GM12878 (cell line): ENCODE data around the gene AIF1. TPM values are rescaled to one million over a fixed set of nuclear protein-coding genes. Genes with fewer than 3 reads are reported as not detected.

Experiments
- ATF3 ChIP-seq: IDR thresholded peaks from 2 replicates; pipeline ENCODE4 v1.6.1; 2011; ENCODE audit warnings: low read depth, mild to moderate bottlenecking, low read length, moderate library complexity, borderline replicate concordance; ENCODE audit errors: extremely low read depth
- BCL3 ChIP-seq: IDR thresholded peaks from 2 replicates; pipeline ENCODE4 v1.6.1; 2011; ENCODE audit warnings: borderline replicate concordance, low read depth, mild to moderate bottlenecking, moderate library complexity, low read length; ENCODE audit not compliant: insufficient read depth, poor library complexity, severe bottlenecking
- CHD2 ChIP-seq: IDR thresholded peaks from 2 replicates; pipeline ENCODE4 v1.6.1; 2011; ENCODE audit warnings: low read depth, low read length, improper control_type of control experiment, borderline replicate concordance
- CREB1 ChIP-seq: IDR thresholded peaks from 2 replicates; pipeline ENCODE4 v1.6.1; 2012; ENCODE audit warnings: low read depth, mild to moderate bottlenecking, inconsistent platforms
- E2F8 ChIP-seq: fragments of 450-650 bp; IDR thresholded peaks from 2 replicates; pipeline ENCODE4 v1.6.1; 2018; ENCODE audit warnings: mild to moderate bottlenecking, low read depth, moderate library complexity; ENCODE audit not compliant: partially characterized antibody
- HDAC6 ChIP-seq: fragments of 200-600 bp; sonication (generic); IDR thresholded peaks from one replicate; pipeline ENCODE4 v1.8.0; 2017; ENCODE audit warnings: antibody characterized with exemption; ENCODE audit not compliant: unreplicated experiment
- IRF5 ChIP-seq: fragments of 450-650 bp; IDR thresholded peaks from 2 replicates; pipeline ENCODE4 v1.6.1; 2017; ENCODE audit warnings: borderline replicate concordance
- JUND ChIP-seq: IDR thresholded peaks from 2 replicates; pipeline ENCODE4 v1.6.1; 2012; ENCODE audit warnings: low read depth, mild to moderate bottlenecking, low read length, improper control_type of control experiment, moderate library complexity
- LARP7 ChIP-seq: fragments of 450-650 bp; IDR thresholded peaks from 2 replicates; pipeline ENCODE4 v1.6.1; 2017; ENCODE audit warnings: mild to moderate bottlenecking
- MTA2 ChIP-seq: fragments of 450-650 bp; IDR thresholded peaks from 2 replicates; pipeline ENCODE4 v1.6.1; 2016; ENCODE audit warnings: low read depth, mild to moderate bottlenecking, moderate library complexity
- MXI1 ChIP-seq: fragments of 150-350 bp; IDR thresholded peaks from 2 replicates; pipeline ENCODE4 v1.6.1; 2011; ENCODE audit warnings: low read depth, mild to moderate bottlenecking, inconsistent platforms, low read length, improper control_type of control experiment
- PAX8 ChIP-seq: fragments of 450-650 bp; IDR thresholded peaks from 2 replicates; pipeline ENCODE4 v1.6.1; 2017; ENCODE audit warnings: mild to moderate bottlenecking, moderate library complexity
- PML ChIP-seq: IDR thresholded peaks from 2 replicates; pipeline ENCODE4 v1.6.1; 2012; ENCODE audit warnings: low read length, inconsistent platforms
- RAD21 ChIP-seq: IDR thresholded peaks from 2 replicates; pipeline ENCODE4 v1.6.1; 2011; ENCODE audit warnings: mild to moderate bottlenecking, low read depth, low read length, moderate library complexity; ENCODE audit not compliant: insufficient read depth
- RCOR1 ChIP-seq: conservative IDR thresholded peaks from 2 replicates; pipeline ENCODE4 v1.6.1; 2012; ENCODE audit warnings: low read depth, low read length, improper control_type of control experiment
- RELA ChIP-seq: fragments of 450-650 bp; IDR thresholded peaks from 2 replicates; pipeline ENCODE4 v1.8.0; 2014; ENCODE audit warnings: borderline replicate concordance; ENCODE audit not compliant: partially characterized antibody
- REST ChIP-seq: IDR thresholded peaks from 2 replicates; pipeline ENCODE4 v1.6.1; 2012; ENCODE audit warnings: mild to moderate bottlenecking, low read depth, low read length
- TAF1 ChIP-seq: IDR thresholded peaks from 2 replicates; pipeline ENCODE4 v1.6.1; 2011; ENCODE audit warnings: mild to moderate bottlenecking, low read depth, low read length, borderline replicate concordance
- TBL1XR1 ChIP-seq: IDR thresholded peaks from 2 replicates; pipeline ENCODE4 v1.6.1; 2012; ENCODE audit warnings: low read depth, low read length, improper control_type of control experiment
- TCF12 ChIP-seq: IDR thresholded peaks from 2 replicates; pipeline ENCODE4 v1.6.1; 2011; ENCODE audit warnings: low read depth, mild to moderate bottlenecking, low read length
- TCF7 ChIP-seq: IDR thresholded peaks from 2 replicates; pipeline ENCODE4 v1.6.1; 2014; ENCODE audit warnings: antibody characterized with exemption, borderline replicate concordance
- ZNF274 ChIP-seq: IDR thresholded peaks from one replicate; pipeline ENCODE4 v1.8.0; 2011; ENCODE audit not compliant: insufficient read length, insufficient read depth
- ZNF384 ChIP-seq: IDR thresholded peaks from 2 replicates; pipeline ENCODE4 v1.6.1; 2012; ENCODE audit warnings: low read depth, mild to moderate bottlenecking, low read length, improper control_type of control experiment, borderline replicate concordance
- polyA plus RNA-seq, 11 experiments: library from polyadenylated mRNA; depleted of rRNA in 4 of 11; unstranded in 6 of 11; stranded (reverse) in 5 of 11; fragments of >200 nt; fragmentation: Nextera tagmentation in 4 of 11; fragmentation: Illumina TruSeq in 1 of 11; extraction: Ambion mirVana in 4 of 11; extraction: Trizol in 1 of 11; gene quantifications; 1 replicate in 1 of 11; 2 replicates in 10 of 11; pipeline versions ENCODE4 v1.2.1 to v1.2.3, GENCODE V29; 2011 to 2016; ENCODE audit warnings: inconsistent platforms in 2 of 11, missing spikeins in 2 of 11, low read depth in 1 of 11
- total RNA-seq, 4 experiments: library from RNA; depleted of rRNA in 3 of 4; stranded (reverse); fragments of >200 nt in 3 of 4; fragmentation: Illumina TruSeq in 1 of 4; extraction: Trizol in 1 of 4; gene quantifications; 2 replicates each; pipeline versions ENCODE4 v1.2.1 to v1.2.3, GENCODE V29; 2013 to 2021

The AIF1 gene
- total and polyA plus RNA-seq, 10 of the 15 experiments (the other 5 are each of a cell fraction or from before 2014, with no cell fraction given): 1.9 to 256 (median 134) TPM

GRCh38 chr6:31568537-31568961, 46.5 kb upstream of the AIF1 start (continued):
- TF ChIP-seq CHD2 (no peak), HDAC6 (no peak), RELA (peak; percentile 68), IRF5 (no peak), TBL1XR1 (peak; percentile 86), RCOR1 (no peak), CREB1 (no peak), LARP7 (no peak), RAD21 (no peak), ZNF384 (no peak), ZNF274 (no peak), REST (no peak), PAX8 (no peak), ATF3 (no peak), E2F8 (no peak), PML (no peak), JUND (no peak), MXI1 (no peak), MTA2 (peak; percentile 81), TCF7 (peak; percentile 66; the same call in 1 of the 2 replicates), TCF12 (no peak), BCL3 (peak; percentile 89), TAF1 (0 out of 2 replicates have a peak, but pooled peaks have one; percentile 15)
